Measurements from ENCODE around the gene LNX2.

DNA sequence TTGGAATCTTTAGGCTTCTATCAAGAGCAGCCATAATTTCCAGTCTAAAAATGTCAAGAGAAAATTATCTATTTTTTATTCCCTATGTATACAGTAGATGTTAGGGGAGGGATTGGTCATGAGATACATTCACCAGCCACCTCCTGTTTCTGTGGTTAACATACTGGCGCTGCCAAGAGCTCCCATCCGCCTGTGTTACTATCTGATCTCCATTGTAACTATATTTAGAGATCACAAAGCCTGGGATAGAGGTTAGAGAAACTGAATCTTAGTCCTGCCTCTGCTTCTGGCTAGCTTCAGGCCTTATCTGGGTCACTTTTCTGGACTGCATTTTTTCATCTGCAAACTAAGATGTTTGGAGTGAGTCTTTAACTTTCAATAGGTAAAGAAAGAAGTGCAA is 47.6 kb upstream of the LNX2 start:
- TF ChIP-seq, protein P1, sequence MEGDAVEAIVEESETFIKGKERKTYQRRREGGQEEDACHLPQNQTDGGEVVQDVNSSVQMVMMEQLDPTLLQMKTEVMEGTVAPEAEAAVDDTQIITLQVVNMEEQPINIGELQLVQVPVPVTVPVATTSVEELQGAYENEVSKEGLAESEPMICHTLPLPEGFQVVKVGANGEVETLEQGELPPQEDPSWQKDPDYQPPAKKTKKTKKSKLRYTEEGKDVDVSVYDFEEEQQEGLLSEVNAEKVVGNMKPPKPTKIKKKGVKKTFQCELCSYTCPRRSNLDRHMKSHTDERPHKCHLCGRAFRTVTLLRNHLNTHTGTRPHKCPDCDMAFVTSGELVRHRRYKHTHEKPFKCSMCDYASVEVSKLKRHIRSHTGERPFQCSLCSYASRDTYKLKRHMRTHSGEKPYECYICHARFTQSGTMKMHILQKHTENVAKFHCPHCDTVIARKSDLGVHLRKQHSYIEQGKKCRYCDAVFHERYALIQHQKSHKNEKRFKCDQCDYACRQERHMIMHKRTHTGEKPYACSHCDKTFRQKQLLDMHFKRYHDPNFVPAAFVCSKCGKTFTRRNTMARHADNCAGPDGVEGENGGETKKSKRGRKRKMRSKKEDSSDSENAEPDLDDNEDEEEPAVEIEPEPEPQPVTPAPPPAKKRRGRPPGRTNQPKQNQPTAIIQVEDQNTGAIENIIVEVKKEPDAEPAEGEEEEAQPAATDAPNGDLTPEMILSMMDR (IDR thresholded peaks at IDR 0.05), result no peak
- no peak for TF ChIP-seq EZH2 (IDR thresholded peaks at IDR 0.05; ENCODE audit: borderline replicate concordance, insufficient read depth, low read depth, low read length, poor library complexity, severe bottlenecking)
